Gastrocnemius medialis (tissue), 4 donors: ENCODE data around the gene EXTL1. TPM values are rescaled to one million over a fixed set of nuclear protein-coding genes. Genes with fewer than 3 reads are reported as not detected.

Experiments used
- ATAC-seq, 2 donors: fragments of 150-250 bp; one replicate each; pipeline ENCODE4 v1.9.1; 2016
- DNase-seq, 2 donors: peaks; one replicate each; pipeline ENCODE4 v3.0.0-alpha.2; 2019
- H3K27ac ChIP-seq, 4 donors: fragments of 200-600 bp; sonication (generic); 1 replicate in 1 of 4; 2 replicates in 3 of 4; pipeline ENCODE4 v1.5.1; 2016 to 2018; ENCODE audit warnings: mild to moderate bottlenecking in 2 of 4, moderate library complexity in 1 of 4
- H3K27me3 ChIP-seq, 3 donors: fragments of 200-600 bp; sonication (generic) in 2 of 3; 1 replicate in 1 of 3; 2 replicates in 2 of 3; pipeline versions ENCODE4 v1.5.1 to v1.6.0; 2016 to 2019; ENCODE audit warnings: mild to moderate bottlenecking in 1 of 3, moderate library complexity in 1 of 3
- H3K36me3 ChIP-seq, 2 donors: fragments of 200-600 bp; sonication (generic) in 1 of 2; one replicate each; pipeline ENCODE4 v1.5.1; 2017 to 2018
- H3K4me1 ChIP-seq, 2 donors: fragments of 200-600 bp; sonication (generic) in 1 of 2; one replicate each; pipeline ENCODE4 v1.5.1; 2016 to 2017; ENCODE audit warnings: mild to moderate bottlenecking in 2 of 2
- H3K4me3 ChIP-seq, 4 donors: fragments of 200-600 bp; sonication (generic) in 3 of 4; 1 replicate in 1 of 4; 2 replicates in 3 of 4; pipeline ENCODE4 v1.5.1; 2016 to 2019; ENCODE audit warnings: mild to moderate bottlenecking in 2 of 4
- H3K9me3 ChIP-seq, 3 donors: fragments of 200-600 bp; sonication (generic) in 2 of 3; 1 replicate in 1 of 3; 2 replicates in 2 of 3; pipeline ENCODE4 v1.5.1; 2016 to 2019
- POLR2A ChIP-seq, 2 donors: fragments of 450-650 bp; IDR thresholded peaks; one replicate each; pipeline ENCODE4 v1.6.1; 2017; ENCODE audit warnings: antibody characterized with exemption in 2 of 2, mild to moderate bottlenecking in 2 of 2, moderate library complexity in 2 of 2
- in situ Hi-C, 4 donors: fragments of 200-750 bp; cut with MboI; loops; one replicate each; pipeline versions ENCODE4 v1.15.0 to v1.8.0; 2017; ENCODE audit warnings: low sequenced_read_pairs in 4 of 4
- intact Hi-C: fragments of 100-400 bp; cut with DNase I; formaldehyde crosslinking; loops from one replicate; pipeline ENCODE4 v1.15.1; 2023; ENCODE audit warnings: low total_unique reads
- total RNA-seq, 4 donors: library from RNA; depleted of rRNA; stranded (reverse); fragments of >200 nt; gene quantifications; one replicate each; pipeline versions ENCODE4 v1.1.0 to v1.2.3, GENCODE V29; 2016
- TF ChIP-seq, protein P1 (sequence below), 5 experiments: fragments of 450-650 bp in 3 of 5; fragments of 200-600 bp in 2 of 5; sonication (generic) in 2 of 5; IDR thresholded peaks in 4 of 5; conservative IDR thresholded peaks in 1 of 5; 1 replicate in 4 of 5; 2 replicates in 1 of 5; pipeline ENCODE4 v1.5.1; 2016 to 2019; ENCODE audit warnings: antibody characterized with exemption in 5 of 5, mild to moderate bottlenecking in 3 of 5, moderate library complexity in 3 of 5

Gene EXTL1
- total RNA-seq, 4 donors from 2014 or later, result 0.33 to 0.95 TPM; not detected in 2

DNA sequence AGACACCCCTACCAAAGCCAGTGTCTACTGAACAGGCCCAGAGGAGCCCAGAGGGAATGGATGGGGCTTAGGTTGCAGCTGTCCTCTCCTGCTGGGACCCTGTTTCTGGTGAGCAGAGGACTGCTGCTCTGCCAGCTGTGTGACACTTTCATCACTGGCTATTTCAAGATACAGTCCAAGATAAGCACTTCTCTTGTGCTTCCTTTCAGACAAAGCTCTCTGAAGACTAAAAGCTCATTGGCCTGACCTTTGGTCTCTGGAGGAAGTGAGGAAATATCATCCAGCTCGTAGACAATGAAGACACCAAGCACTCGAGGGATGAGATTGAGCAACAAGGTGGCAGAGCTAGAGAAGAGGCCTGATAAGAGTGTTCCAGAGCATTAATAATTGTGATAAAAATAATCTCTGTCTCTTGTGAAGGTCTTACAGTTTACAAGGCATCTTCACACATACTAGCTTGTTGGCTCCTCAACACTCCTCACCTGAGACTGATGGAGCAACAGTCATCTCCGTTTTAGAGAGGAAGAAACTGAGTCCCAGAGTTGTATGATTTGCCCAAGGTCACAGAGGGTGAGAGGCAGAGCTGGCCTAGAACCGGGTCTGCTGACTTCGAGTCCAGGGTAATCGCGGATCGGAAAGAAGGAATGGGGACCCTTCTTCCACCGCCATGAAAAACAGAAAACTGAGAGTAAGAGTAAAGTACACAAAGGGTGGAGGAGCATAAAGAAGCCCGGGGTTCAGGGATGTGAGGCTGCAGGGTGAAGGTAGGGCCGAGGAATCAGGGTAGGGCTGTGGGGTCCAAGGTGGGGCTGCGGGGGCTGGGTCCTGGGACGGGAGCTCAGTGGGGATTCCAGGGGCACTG is 24.4 kb upstream of the EXTL1 start:
- Histone ChIP-seq H3K36me3 (no peaks in the 10 kb centered on the region), H3K27me3 (no peaks in the 10 kb centered on the region), H3K4me1 (peaks cover 26 to 34% of the 10 kb centered on the region in 2 donors), H3K9me3 (no peaks in the 10 kb centered on the region), H3K4me3 (peak overlapping the region; percentile 57 to 86 (median 73)), H3K27ac (peak overlapping the region; percentile 88 to 96 (median 92))
- intact Hi-C loops, result loop anchor here (5.0 to 10.0 kb wide), 2 partner anchors 175 to 1352 kb away; partner anchors contain the start of gene SRRM1
- DNase-seq, result peak; percentile 39 to 50
- ATAC-seq, result peak; percentile 25 to 32
- in situ Hi-C loops, result loop anchor here in 3 of 4 donors (5.0 to 10.0 kb wide), 2 partner anchors 100 to 102 kb away; no protein-coding TSS in a partner anchor
- no peak for TF ChIP-seq POLR2A (IDR thresholded peaks at IDR 0.05)
- TF ChIP-seq, protein P1, sequence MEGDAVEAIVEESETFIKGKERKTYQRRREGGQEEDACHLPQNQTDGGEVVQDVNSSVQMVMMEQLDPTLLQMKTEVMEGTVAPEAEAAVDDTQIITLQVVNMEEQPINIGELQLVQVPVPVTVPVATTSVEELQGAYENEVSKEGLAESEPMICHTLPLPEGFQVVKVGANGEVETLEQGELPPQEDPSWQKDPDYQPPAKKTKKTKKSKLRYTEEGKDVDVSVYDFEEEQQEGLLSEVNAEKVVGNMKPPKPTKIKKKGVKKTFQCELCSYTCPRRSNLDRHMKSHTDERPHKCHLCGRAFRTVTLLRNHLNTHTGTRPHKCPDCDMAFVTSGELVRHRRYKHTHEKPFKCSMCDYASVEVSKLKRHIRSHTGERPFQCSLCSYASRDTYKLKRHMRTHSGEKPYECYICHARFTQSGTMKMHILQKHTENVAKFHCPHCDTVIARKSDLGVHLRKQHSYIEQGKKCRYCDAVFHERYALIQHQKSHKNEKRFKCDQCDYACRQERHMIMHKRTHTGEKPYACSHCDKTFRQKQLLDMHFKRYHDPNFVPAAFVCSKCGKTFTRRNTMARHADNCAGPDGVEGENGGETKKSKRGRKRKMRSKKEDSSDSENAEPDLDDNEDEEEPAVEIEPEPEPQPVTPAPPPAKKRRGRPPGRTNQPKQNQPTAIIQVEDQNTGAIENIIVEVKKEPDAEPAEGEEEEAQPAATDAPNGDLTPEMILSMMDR (IDR thresholded peaks at IDR 0.05 in 4 of 5, conservative IDR thresholded peaks at IDR 0.05 in 1 of 5), result no peak

DNA sequence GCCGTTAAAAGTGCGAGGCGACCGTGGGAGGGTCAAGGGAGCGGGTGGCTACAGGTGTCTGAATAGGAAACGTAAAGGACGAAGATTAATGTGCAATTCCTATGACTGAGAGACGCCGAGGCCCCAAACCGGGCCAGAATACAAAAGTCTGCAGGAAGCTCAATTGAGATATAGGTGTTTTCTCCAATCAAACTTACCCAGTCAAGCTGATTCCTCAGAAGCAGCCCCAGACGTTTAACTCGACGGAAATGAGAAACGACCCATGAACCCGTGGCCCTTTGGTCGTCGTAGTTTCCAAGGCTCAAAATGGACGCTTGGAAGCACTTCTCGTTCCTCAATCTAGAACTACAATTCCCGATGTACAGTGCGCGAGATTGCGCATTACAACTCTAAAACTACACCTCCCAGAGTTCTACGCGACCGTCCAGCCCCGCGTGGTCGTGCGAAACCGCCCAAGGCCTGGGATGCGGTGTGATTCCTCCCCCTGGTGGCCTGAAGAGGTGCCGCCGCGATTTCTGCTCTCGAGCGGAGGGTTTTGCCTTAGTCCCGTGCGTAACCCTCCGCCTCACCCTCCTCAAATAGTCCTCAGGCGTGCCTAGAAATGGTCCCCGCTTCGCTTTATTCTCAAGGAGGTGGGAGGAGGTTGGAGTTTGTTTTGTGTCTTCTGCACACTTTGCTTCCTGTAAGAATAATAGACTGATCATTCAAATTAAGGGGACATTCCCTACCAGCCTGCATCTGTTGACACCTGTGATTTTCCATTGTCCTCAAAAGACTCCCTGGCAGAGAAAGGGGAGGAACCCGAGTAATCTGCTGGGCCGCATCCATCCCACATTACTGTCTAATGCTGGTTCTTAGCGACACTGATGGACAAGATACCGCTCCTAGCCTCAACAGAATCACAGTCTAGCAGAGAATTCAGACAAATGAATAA is 23.5 kb upstream of the EXTL1 start, which contains the start of gene PAFAH2:
PAFAH2 (minus strand) TSS at position 236 of the 934 bp plus-strand sequence. CDS start 7,247 bp downstream, outside the sequence.
- peaks cover 17 to 25% of the 10 kb centered on the region in 2 donors for H3K4me1 ChIP-seq
- TF ChIP-seq, protein P1 (IDR thresholded peaks at IDR 0.05 in 4 of 5, conservative IDR thresholded peaks at IDR 0.05 in 1 of 5), result peak; percentile 94 to 100 (median 99)
- TF ChIP-seq POLR2A (IDR thresholded peaks at IDR 0.05), result peak in 1 of 2 donors; percentile 63
- H3K27ac ChIP-seq, result peak within 1 kb of the TSS; percentile 88 to 96 (median 92)
- no peaks in the 10 kb centered on the region for H3K27me3 ChIP-seq
- in situ Hi-C loops, result loop anchor here in 3 of 4 donors (5.0 to 10.0 kb wide), 2 partner anchors 101 to 103 kb away; no protein-coding TSS in a partner anchor
- peak within 1 kb of the TSS; percentile 57 to 86 (median 73) for H3K4me3 ChIP-seq
- no peaks in the 10 kb centered on the region for H3K9me3 ChIP-seq
- DNase-seq (peak; percentile 97 to 98), ATAC-seq (peak; percentile 96 to 98)
- no peaks in the 10 kb centered on the region for H3K36me3 ChIP-seq
- intact Hi-C loops, result loop anchor here (1.0 to 10.0 kb wide), 4 partner anchors 93 to 1353 kb away; partner anchors contain the start of gene SRRM1

DNA sequence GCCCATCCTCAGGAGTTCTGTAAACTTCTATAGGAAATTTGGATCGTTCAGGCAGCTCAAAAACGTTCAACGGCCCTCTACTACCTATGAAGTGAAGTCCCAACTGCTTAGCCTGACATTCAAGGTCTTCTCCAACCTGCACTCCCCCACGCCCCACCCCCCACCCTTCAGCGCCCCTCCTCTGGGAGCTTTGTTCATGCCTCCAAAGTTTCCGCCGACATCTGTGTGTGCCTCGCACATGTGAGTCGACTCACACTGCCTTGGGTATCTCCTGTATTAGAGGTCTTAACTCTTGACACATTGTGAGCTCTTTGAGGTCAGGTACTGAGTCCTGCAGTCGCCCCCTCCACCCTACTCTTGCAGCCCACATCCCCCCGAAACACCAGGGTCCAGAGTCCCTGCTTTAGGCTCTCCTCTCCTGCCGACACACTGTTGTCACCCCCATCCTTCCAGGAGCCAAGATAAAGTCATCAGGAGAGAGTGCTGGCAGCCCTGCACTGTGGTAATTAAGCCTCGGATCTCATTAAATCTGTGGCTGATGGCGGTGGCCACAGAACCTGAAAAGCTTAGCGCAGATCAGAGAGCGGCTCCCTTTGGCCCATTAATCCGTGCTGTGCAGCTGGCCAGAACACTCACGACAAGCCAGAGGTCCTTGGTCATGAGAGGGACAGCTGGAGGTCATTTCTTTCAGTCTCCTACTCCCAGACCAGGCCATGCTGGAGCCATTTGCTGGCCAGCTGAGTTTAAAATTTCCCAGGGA is 22.4 kb upstream of the EXTL1 start:
- Histone ChIP-seq H3K4me3 (peak overlapping the region in 1 of 4 donors; percentile 49), H3K9me3 (no peaks in the 10 kb centered on the region), H3K4me1 (peaks cover 15 to 16% of the 10 kb centered on the region in 2 donors), H3K36me3 (no peaks in the 10 kb centered on the region), H3K27me3 (no peaks in the 10 kb centered on the region), H3K27ac (peak overlapping the region; percentile 65 to 96 (median 87))
- ATAC-seq (no peak), DNase-seq (peak in 1 of 2 donors; percentile 24)
- intact Hi-C loops (loop anchor here (5.0 to 10.0 kb wide), 2 partner anchors 177 to 1354 kb away; partner anchors contain the start of gene SRRM1), in situ Hi-C loops (loop anchor here in 3 of 4 donors (5.0 to 10.0 kb wide), 2 partner anchors 102 to 104 kb away; no protein-coding TSS in a partner anchor)
- TF ChIP-seq, protein P1 (IDR thresholded peaks at IDR 0.05 in 4 of 5, conservative IDR thresholded peaks at IDR 0.05 in 1 of 5), result no peak
- no peak for TF ChIP-seq POLR2A (IDR thresholded peaks at IDR 0.05)
